Lung (tissue), 12 donors: ENCODE data around the gene PSMA6. TPM values are rescaled to one million over a fixed set of nuclear protein-coding genes. Genes with fewer than 3 reads are reported as not detected.

Experiments
- ATAC-seq: fragments of 200-7000 bp; cut with Tn5 transposase; one replicate; pipeline ENCODE4 v1.9.1; 2020; ENCODE audit warnings: moderate number of reproducible peaks; ENCODE audit not compliant: insufficient read depth, low FRiP score
- DNase-seq, 3 donors: peaks; one replicate each; pipeline ENCODE4 v3.0.0-alpha.2; 2013 to 2017
- H3K27ac ChIP-seq, 2 donors: one replicate each; pipeline ENCODE4 v1.5.1; 2013; ENCODE audit warnings: mild to moderate bottlenecking in 2 of 2, moderate library complexity in 2 of 2, control low read depth in 1 of 2, inconsistent platforms in 1 of 2, low read depth in 1 of 2, low read length in 1 of 2
- H3K27me3 ChIP-seq, 3 donors: one replicate each; pipeline ENCODE4 v1.5.1; 2013; ENCODE audit warnings: low read length in 2 of 3; ENCODE audit not compliant: control insufficient read depth in 3 of 3, insufficient read depth in 3 of 3
- H3K36me3 ChIP-seq, 4 donors: one replicate each; pipeline ENCODE4 v1.5.1; 2013; ENCODE audit warnings: low read length in 4 of 4, mild to moderate bottlenecking in 1 of 4, moderate library complexity in 1 of 4; ENCODE audit not compliant: control insufficient read depth in 4 of 4, insufficient read depth in 4 of 4
- H3K4me1 ChIP-seq, 5 donors: one replicate each; pipeline ENCODE4 v1.5.1; 2013; ENCODE audit warnings: low read length in 5 of 5, mild to moderate bottlenecking in 2 of 5, moderate library complexity in 1 of 5; ENCODE audit not compliant: control insufficient read depth in 5 of 5, insufficient read depth in 5 of 5
- H3K4me3 ChIP-seq: one replicate; pipeline ENCODE4 v1.5.1; 2013; ENCODE audit warnings: mild to moderate bottlenecking, control low read depth, moderate library complexity
- H3K9ac ChIP-seq, 2 donors: one replicate each; pipeline ENCODE4 v1.5.1; 2013; ENCODE audit warnings: low read length in 2 of 2, control low read depth in 1 of 2; ENCODE audit not compliant: insufficient read depth in 1 of 2
- H3K9me3 ChIP-seq, 4 donors: one replicate each; pipeline ENCODE4 v1.5.1; 2013; ENCODE audit warnings: low read length in 3 of 4, mild to moderate bottlenecking in 1 of 4, moderate library complexity in 1 of 4; ENCODE audit not compliant: control insufficient read depth in 4 of 4, insufficient read depth in 3 of 4
- WGBS, 2 donors: extraction: QIAGEN DNeasy Blood & Tissue Kit; methylation state at CpG; one replicate each; pipeline ENCODE4 v1.1.7; 2013; 5-methylcytosine and 5-hydroxymethylcytosine counted together
- polyA plus RNA-seq, 2 donors: library from polyadenylated mRNA; stranded (reverse); fragments of 200-250 nt; gene quantifications; one replicate each; pipeline ENCODE4 v1.2.1, GENCODE V29; 2013
- total RNA-seq, 2 donors: library from RNA; depleted of rRNA in 1 of 2; stranded (reverse); fragments of >200 nt in 1 of 2; gene quantifications; one replicate each; pipeline ENCODE4 v1.2.1, GENCODE V29; 2014 to 2021
- TF ChIP-seq, protein P1 (sequence below): IDR thresholded peaks from 2 replicates; pipeline ENCODE4 v1.5.1; 2012; ENCODE audit warnings: mild to moderate bottlenecking; ENCODE audit errors: control extremely low read depth, extremely low read depth
- donor health status: control.
- donor health status: control.
- donor health status: Bipolar disorder and iron deficiency.
- donor health status: healthy.
- donor health status: DM: yes; HTN: yes; CAD: no.

The PSMA6 gene
- total and polyA plus RNA-seq, 4 donors, result 119 to 351 (median 212) TPM

DNA sequence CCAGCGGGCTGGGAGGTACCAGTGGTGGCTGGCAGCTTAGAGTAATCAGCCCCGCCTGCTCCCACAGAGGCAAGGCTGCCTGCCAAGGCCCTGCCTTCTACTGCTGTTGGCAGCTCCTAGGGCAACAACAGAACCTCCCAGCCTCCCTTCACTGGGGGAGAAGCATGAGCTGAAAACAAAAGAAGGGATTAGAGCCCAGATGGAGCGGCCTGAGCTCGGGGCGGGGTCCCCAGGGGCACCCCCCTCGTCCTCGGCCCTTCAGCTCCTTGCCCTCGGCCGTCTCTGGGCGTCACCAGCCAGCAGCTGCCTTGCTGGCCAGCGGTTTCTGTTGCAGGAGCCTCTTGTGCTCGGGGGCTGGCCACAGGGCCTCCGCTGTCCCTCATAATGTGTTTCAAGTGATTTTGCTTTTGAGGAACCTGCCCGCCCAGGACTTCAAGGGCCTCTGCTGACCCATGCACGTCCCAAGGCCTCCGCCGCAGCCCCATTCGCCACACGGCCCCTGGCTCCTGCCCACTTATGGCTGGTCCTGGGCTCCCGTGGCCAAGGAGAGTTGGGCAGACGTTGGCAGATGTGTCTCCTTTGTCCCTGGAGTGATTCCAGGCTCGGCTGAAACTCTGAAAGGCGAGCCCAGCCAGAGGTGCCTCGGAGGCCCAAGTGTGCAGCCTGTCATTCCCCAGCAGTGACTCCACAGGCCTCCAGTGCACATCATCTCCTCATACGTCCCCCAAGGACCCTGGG is 49.7 kb downstream of the PSMA6 start:
- no peaks in the 10 kb centered on the region for H3K9me3 ChIP-seq
- TF ChIP-seq, protein P1, sequence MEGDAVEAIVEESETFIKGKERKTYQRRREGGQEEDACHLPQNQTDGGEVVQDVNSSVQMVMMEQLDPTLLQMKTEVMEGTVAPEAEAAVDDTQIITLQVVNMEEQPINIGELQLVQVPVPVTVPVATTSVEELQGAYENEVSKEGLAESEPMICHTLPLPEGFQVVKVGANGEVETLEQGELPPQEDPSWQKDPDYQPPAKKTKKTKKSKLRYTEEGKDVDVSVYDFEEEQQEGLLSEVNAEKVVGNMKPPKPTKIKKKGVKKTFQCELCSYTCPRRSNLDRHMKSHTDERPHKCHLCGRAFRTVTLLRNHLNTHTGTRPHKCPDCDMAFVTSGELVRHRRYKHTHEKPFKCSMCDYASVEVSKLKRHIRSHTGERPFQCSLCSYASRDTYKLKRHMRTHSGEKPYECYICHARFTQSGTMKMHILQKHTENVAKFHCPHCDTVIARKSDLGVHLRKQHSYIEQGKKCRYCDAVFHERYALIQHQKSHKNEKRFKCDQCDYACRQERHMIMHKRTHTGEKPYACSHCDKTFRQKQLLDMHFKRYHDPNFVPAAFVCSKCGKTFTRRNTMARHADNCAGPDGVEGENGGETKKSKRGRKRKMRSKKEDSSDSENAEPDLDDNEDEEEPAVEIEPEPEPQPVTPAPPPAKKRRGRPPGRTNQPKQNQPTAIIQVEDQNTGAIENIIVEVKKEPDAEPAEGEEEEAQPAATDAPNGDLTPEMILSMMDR, result no peak
- DNase-seq, result peak; percentile 92 to 96 (median 95)
- H3K4me3 ChIP-seq, result no peak overlapping the region
- WGBS, 2 donors, result 19 to 42% methylated on average over 25 of the region's 25 CpGs
- H3K4me1 ChIP-seq, result peaks cover 5 to 37% (median 33%) of the 10 kb centered on the region in 5 donors
- H3K9ac ChIP-seq, result peak overlapping the region in 1 of 2 donors; percentile 23
- peak overlapping the region; percentile 91 to 96 for H3K27ac ChIP-seq
- no peaks in the 10 kb centered on the region for H3K36me3 ChIP-seq
- H3K27me3 ChIP-seq, result no peaks in the 10 kb centered on the region
- ATAC-seq, result peak; percentile 85

DNA sequence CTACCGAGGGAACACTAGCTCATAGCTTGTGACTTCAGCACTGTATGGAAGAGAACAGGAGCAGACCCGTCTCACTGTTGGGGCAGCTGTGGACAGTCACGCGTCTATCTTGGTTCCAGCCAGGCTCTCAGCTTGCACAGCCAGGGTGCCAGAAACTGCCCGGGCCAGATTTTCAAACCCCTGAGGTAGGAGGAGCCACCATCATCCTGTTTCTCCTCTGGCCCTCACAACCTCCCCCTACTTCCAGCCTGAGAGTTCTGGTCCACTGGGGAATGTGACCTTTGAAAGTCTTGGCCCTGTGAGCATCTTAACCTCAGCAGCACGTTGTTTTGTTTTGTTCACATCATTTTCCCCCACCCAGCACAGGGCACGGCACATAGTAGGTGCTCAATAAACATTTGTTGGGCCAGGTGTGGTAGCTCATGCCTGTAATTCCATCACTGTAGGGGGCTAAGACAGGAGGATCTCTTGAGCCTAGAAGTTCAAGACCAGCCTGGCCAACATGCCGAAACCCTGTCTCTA is 50.4 kb downstream of the PSMA6 start:
- H3K36me3 ChIP-seq, result no peaks in the 10 kb centered on the region
- peaks cover 5 to 35% (median 27%) of the 10 kb centered on the region in 5 donors for H3K4me1 ChIP-seq
- TF ChIP-seq, protein P1, result no peak
- ATAC-seq (peak; percentile 1), DNase-seq (peak in 1 of 3 donors; percentile 73)
- peak overlapping the region; percentile 91 to 96 for H3K27ac ChIP-seq
- H3K9me3 ChIP-seq, result no peaks in the 10 kb centered on the region
- 48 to 77% methylated on average over 8 of the region's 8 CpGs for WGBS, 2 donors
- H3K4me3 ChIP-seq, result no peak overlapping the region
- no peaks in the 10 kb centered on the region for H3K27me3 ChIP-seq
- H3K9ac ChIP-seq, result peak overlapping the region in 1 of 2 donors; percentile 23

DNA sequence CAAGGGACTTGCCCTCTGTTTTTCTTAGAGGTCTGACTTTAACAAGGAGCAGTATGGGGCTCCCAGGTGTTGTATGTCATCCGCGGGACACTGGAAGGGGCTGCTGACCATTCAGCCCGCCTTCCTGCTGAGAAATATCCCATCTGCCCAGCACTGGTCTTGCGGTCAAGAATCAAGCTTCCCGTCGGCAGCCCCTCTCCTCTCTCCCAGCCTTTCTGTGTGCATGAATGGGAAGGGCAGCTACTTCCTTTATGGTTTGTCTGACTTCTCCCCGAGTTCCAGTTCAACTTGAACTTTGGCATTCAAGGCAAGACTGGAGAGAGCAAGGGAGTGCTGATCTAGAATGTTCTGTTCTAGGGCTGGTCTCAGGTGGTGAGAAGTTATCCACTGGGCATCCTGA is 51.5 kb downstream of the PSMA6 start:
- Histone ChIP-seq H3K9ac (no peak overlapping the region), H3K36me3 (no peaks in the 10 kb centered on the region), H3K4me3 (no peak overlapping the region), H3K9me3 (no peaks in the 10 kb centered on the region), H3K27me3 (no peaks in the 10 kb centered on the region), H3K4me1 (peaks cover 5 to 41% (median 23%) of the 10 kb centered on the region in 5 donors), H3K27ac (peak overlapping the region in 1 of 2 donors; percentile 12)
- WGBS, 2 donors, result 58 to 61% methylated on average over 7 of the region's 7 CpGs
- DNase-seq (peak; percentile 57 to 75 (median 59)), ATAC-seq (no peak)
- TF ChIP-seq, protein P1, result no peak
